H9 (cell line): ENCODE measurements around the gene PRSS50. TPM values are rescaled to one million over a fixed set of nuclear protein-coding genes. Genes with fewer than 3 reads are reported as not detected.

Experiments used
- DNase-seq: peaks from one replicate; pipeline ENCODE4 v3.0.0-alpha.2; 2017
- H2AFZ ChIP-seq: one replicate; pipeline ENCODE4 v1.6.1; 2013; ENCODE audit warnings: mild to moderate bottlenecking, low read length, control low read depth, moderate library complexity
- H2AK5ac ChIP-seq: 2 replicates; pipeline ENCODE4 v1.6.1; 2013; ENCODE audit warnings: low read length, control low read depth, mixed read lengths; ENCODE audit not compliant: insufficient read length
- H2BK120ac ChIP-seq: one replicate; pipeline ENCODE4 v1.6.1; 2013; ENCODE audit warnings: low read depth, mild to moderate bottlenecking, low read length, control low read depth, inconsistent platforms; ENCODE audit not compliant: poor library complexity, severe bottlenecking
- H2BK12ac ChIP-seq: 2 replicates; pipeline ENCODE4 v1.6.1; 2013; ENCODE audit warnings: low read length, control low read depth, mixed read lengths, low read depth; ENCODE audit not compliant: insufficient read length
- H2BK15ac ChIP-seq: 2 replicates; pipeline ENCODE4 v1.6.1; 2013; ENCODE audit warnings: low read depth, low read length, control low read depth
- H2BK20ac ChIP-seq: one replicate; pipeline ENCODE4 v1.6.1; 2013; ENCODE audit warnings: low read depth, mild to moderate bottlenecking, low read length, control low read depth, inconsistent platforms; ENCODE audit not compliant: poor library complexity, severe bottlenecking
- H2BK5ac ChIP-seq: 2 replicates; pipeline ENCODE4 v1.6.1; 2013; ENCODE audit warnings: low read length, control low read depth, mixed read lengths; ENCODE audit not compliant: insufficient read length
- H3K14ac ChIP-seq: 2 replicates; pipeline ENCODE4 v1.6.1; 2013; ENCODE audit warnings: low read length, control low read depth; ENCODE audit not compliant: insufficient read depth
- H3K18ac ChIP-seq: 2 replicates; pipeline ENCODE4 v1.6.1; 2013; ENCODE audit warnings: low read depth, mild to moderate bottlenecking, mixed read lengths, low read length, control low read depth; ENCODE audit not compliant: insufficient read length
- H3K23ac ChIP-seq: 2 replicates; pipeline ENCODE4 v1.6.1; 2013; ENCODE audit warnings: low read length, control low read depth, mixed read lengths, low read depth; ENCODE audit not compliant: insufficient read length
- H3K23me2 ChIP-seq: 2 replicates; pipeline ENCODE4 v1.6.1; 2013; ENCODE audit warnings: low read depth, mild to moderate bottlenecking, mixed read lengths, low read length, control low read depth; ENCODE audit not compliant: insufficient read length, poor library complexity, severe bottlenecking
- H3K27ac ChIP-seq: 2 replicates; pipeline ENCODE4 v1.5.1; 2013; ENCODE audit warnings: low read length, control low read depth, mixed read lengths, low read depth; ENCODE audit not compliant: insufficient read length
- H3K27me3 ChIP-seq: 2 replicates; pipeline ENCODE4 v1.6.1; 2013; ENCODE audit warnings: low read length, control low read depth, inconsistent platforms; ENCODE audit not compliant: insufficient read depth
- H3K4ac ChIP-seq: 2 replicates; pipeline ENCODE4 v1.6.1; 2013; ENCODE audit warnings: low read depth, mild to moderate bottlenecking, control low read depth, inconsistent platforms, low read length, moderate library complexity
- H3K4me1 ChIP-seq: 2 replicates; pipeline ENCODE4 v1.6.1; 2013; ENCODE audit warnings: low read length, control low read depth, inconsistent platforms; ENCODE audit not compliant: insufficient read depth
- H3K4me2 ChIP-seq: 2 replicates; pipeline ENCODE4 v1.6.1; 2013; ENCODE audit warnings: low read length, control low read depth, mixed read lengths; ENCODE audit not compliant: insufficient read length, insufficient read depth
- H3K56ac ChIP-seq: 2 replicates; pipeline ENCODE4 v1.6.1; 2013; ENCODE audit warnings: low read depth, mild to moderate bottlenecking, mixed read lengths, low read length, control low read depth; ENCODE audit not compliant: insufficient read length
- H3K79me1 ChIP-seq: 2 replicates; pipeline ENCODE4 v1.6.1; 2013; ENCODE audit warnings: low read depth, mild to moderate bottlenecking, moderate library complexity, low read length, control low read depth, inconsistent platforms; ENCODE audit not compliant: insufficient read depth, poor library complexity, severe bottlenecking
- H3K79me2 ChIP-seq: 2 replicates; pipeline ENCODE4 v1.6.1; 2013; ENCODE audit warnings: low read length, control low read depth, inconsistent platforms; ENCODE audit not compliant: insufficient read depth
- H3K9ac ChIP-seq: 2 replicates; pipeline ENCODE4 v1.6.1; 2013; ENCODE audit warnings: low read length, control low read depth, mixed read lengths; ENCODE audit not compliant: insufficient read length; ENCODE audit errors: extremely low read depth
- H3K9me3 ChIP-seq: one replicate; pipeline ENCODE4 v1.6.1; 2013; ENCODE audit warnings: low read depth, low read length, inconsistent platforms; ENCODE audit not compliant: control insufficient read depth
- H3T11ph ChIP-seq: one replicate; pipeline ENCODE4 v1.6.1; 2013; ENCODE audit warnings: mild to moderate bottlenecking, low read length, control low read depth, inconsistent platforms
- H4K20me1 ChIP-seq: one replicate; pipeline ENCODE4 v1.6.1; 2013; ENCODE audit not compliant: control insufficient read depth, insufficient read length, insufficient read depth
- H4K5ac ChIP-seq: 2 replicates; pipeline ENCODE4 v1.6.1; 2013; ENCODE audit warnings: low read depth, mild to moderate bottlenecking, mixed read lengths, low read length, control low read depth; ENCODE audit not compliant: insufficient read length
- H4K8ac ChIP-seq: replicated peaks from 2 replicates; pipeline ENCODE4 v1.6.1; 2013; ENCODE audit warnings: low read length, control low read depth, mixed read lengths, low read depth; ENCODE audit not compliant: insufficient read length
- H4K91ac ChIP-seq: 2 replicates; pipeline ENCODE4 v1.6.1; 2013; ENCODE audit warnings: low read depth, mild to moderate bottlenecking, moderate library complexity, mixed read lengths, low read length, control low read depth; ENCODE audit not compliant: insufficient read length
- H3K27ac Mint-ChIP-seq, 3 experiments: 2 replicates in 2 of 3; 3 replicates in 1 of 3; pipeline ENCODE4 v1.8.0; 2020 to 2021; ENCODE audit warnings: mixed read lengths in 3 of 3, mild to moderate bottlenecking in 1 of 3, moderate library complexity in 1 of 3
- H3K27me3 Mint-ChIP-seq: 2 replicates; pipeline ENCODE4 v1.8.0; 2021; ENCODE audit warnings: low read depth, mild to moderate bottlenecking, moderate library complexity, mixed read lengths
- H3K36me3 Mint-ChIP-seq, 3 experiments: 2 replicates in 2 of 3; 3 replicates in 1 of 3; pipeline ENCODE4 v1.8.0; 2020 to 2021; ENCODE audit warnings: low read depth in 3 of 3, mixed read lengths in 3 of 3; ENCODE audit not compliant: insufficient read depth in 1 of 3
- H3K4me1 Mint-ChIP-seq, 2 experiments: 2 replicates each; pipeline ENCODE4 v1.8.0; 2020; ENCODE audit warnings: mixed read lengths in 2 of 2
- H3K4me3 Mint-ChIP-seq, 2 experiments: 2 replicates in 1 of 2; 3 replicates in 1 of 2; pipeline ENCODE4 v1.8.0; 2020 to 2021; ENCODE audit warnings: mild to moderate bottlenecking in 2 of 2, mixed read lengths in 2 of 2, moderate library complexity in 1 of 2
- H3K9me3 Mint-ChIP-seq, 2 experiments: 2 replicates in 1 of 2; 3 replicates in 1 of 2; pipeline ENCODE4 v1.8.0; 2020; ENCODE audit warnings: mild to moderate bottlenecking in 2 of 2, mixed read lengths in 2 of 2, moderate library complexity in 1 of 2
- WGBS: extraction: QIAGEN DNeasy Blood & Tissue Kit; methylation state at CpG from one replicate; pipeline ENCODE4 v1.1.7; 2013; ENCODE audit warnings: missing lambda C conversion rate, low lambda C conversion rate, mixed read lengths; ENCODE audit not compliant: insufficient read length; ENCODE audit errors: extremely low coverage; 5-methylcytosine and 5-hydroxymethylcytosine counted together
- total RNA-seq: library from RNA; stranded (reverse); gene quantifications from 2 replicates; pipeline ENCODE4 v1.2.1, GENCODE V29; 2021
- TF ChIP-seq, protein P1 (sequence below): fragments of 200-600 bp; sonication (generic); conservative IDR thresholded peaks from 3 replicates; pipeline ENCODE4 v1.8.0; 2021; ENCODE audit warnings: antibody characterized with exemption, mild to moderate bottlenecking

PRSS50 gene
- total RNA-seq, 1 experiment from 2014 or later: 0.24 TPM

DNA sequence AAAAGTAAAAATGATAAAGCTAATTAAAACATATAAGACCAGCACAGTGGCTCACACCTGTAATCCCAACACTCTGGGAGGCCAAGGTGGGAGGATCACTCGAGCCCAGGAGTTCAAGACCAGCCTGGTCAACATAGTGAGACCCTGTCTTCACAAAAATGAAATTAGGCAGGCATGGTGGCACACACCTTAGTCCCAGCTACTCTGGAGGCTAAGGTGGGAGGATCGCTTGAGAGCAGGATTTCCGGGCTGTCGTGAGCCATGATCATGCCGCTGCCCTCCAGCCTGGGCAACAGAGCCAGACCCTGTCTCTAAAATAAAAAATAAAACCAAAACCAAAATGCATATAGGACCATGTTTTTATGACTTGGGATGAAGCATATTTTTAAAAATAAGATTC is 4.8 kb upstream of the PRSS50 start:
- Histone ChIP-seq H3K4me2 (no peak overlapping the region), H3K18ac (no peak overlapping the region), H4K91ac (no peak overlapping the region), H3K4ac (no peak overlapping the region), H4K5ac (no peak overlapping the region), H2BK5ac (no peak overlapping the region), H2AFZ (no peak overlapping the region), H3K9me3 (no peaks in the 10 kb centered on the region), H3K23me2 (no peaks in the 10 kb centered on the region), H3K9ac (no peak overlapping the region), H4K8ac (no peak overlapping the region), H3K27ac (no peak overlapping the region), H2BK12ac (no peak overlapping the region), H3K79me2 (no peaks in the 10 kb centered on the region), H4K20me1 (no peaks in the 10 kb centered on the region), H2AK5ac (no peak overlapping the region), H3K56ac (no peak overlapping the region), H3T11ph (no peak overlapping the region), H3K79me1 (no peaks in the 10 kb centered on the region), H3K27me3 (no peaks in the 10 kb centered on the region), H3K23ac (no peak overlapping the region), H3K14ac (no peak overlapping the region), H2BK15ac (no peak overlapping the region), H2BK120ac (no peak overlapping the region), H3K4me1 (no peaks in the 10 kb centered on the region; the same call in none of the 2 replicates), H2BK20ac (no peak overlapping the region)
- no peak overlapping the region for H3K4me3 Mint-ChIP-seq
- no CpG with 5 or more reads among the region's 5 CpGs for WGBS
- peaks cover 4% of the 10 kb centered on the region for H3K27me3 Mint-ChIP-seq
- peaks cover 19 to 24% of the 10 kb centered on the region in 2 experiments for H3K4me1 Mint-ChIP-seq
- no peak for DNase-seq
- TF ChIP-seq, protein P1, sequence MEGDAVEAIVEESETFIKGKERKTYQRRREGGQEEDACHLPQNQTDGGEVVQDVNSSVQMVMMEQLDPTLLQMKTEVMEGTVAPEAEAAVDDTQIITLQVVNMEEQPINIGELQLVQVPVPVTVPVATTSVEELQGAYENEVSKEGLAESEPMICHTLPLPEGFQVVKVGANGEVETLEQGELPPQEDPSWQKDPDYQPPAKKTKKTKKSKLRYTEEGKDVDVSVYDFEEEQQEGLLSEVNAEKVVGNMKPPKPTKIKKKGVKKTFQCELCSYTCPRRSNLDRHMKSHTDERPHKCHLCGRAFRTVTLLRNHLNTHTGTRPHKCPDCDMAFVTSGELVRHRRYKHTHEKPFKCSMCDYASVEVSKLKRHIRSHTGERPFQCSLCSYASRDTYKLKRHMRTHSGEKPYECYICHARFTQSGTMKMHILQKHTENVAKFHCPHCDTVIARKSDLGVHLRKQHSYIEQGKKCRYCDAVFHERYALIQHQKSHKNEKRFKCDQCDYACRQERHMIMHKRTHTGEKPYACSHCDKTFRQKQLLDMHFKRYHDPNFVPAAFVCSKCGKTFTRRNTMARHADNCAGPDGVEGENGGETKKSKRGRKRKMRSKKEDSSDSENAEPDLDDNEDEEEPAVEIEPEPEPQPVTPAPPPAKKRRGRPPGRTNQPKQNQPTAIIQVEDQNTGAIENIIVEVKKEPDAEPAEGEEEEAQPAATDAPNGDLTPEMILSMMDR: no peak
- H3K27ac Mint-ChIP-seq: peak overlapping the region in 1 of 3 experiments; percentile 60; a peak in 1 of 7 replicates
- peaks cover 0 to 2% of the 10 kb centered on the region in 2 experiments; a peak in 1 of 5 replicates for H3K9me3 Mint-ChIP-seq
- H3K36me3 Mint-ChIP-seq: no peaks in the 10 kb centered on the region
